DND-41 (cell line): ENCODE data around the gene SSH3.

Experiments
- CTCF ChIP-seq: IDR thresholded peaks from 2 replicates; pipeline ENCODE4 v1.5.1; 2012; ENCODE audit warnings: borderline replicate concordance, low read length, moderate library complexity, mild to moderate bottlenecking; ENCODE audit not compliant: poor library complexity, severe bottlenecking; ENCODE audit errors: extremely low read depth
- EZH2 ChIP-seq: IDR thresholded peaks from 3 replicates; pipeline ENCODE4 v1.6.1; 2012; ENCODE audit warnings: borderline replicate concordance, low read depth, mild to moderate bottlenecking, moderate library complexity, low read length, inconsistent platforms; ENCODE audit not compliant: severe bottlenecking

DNA sequence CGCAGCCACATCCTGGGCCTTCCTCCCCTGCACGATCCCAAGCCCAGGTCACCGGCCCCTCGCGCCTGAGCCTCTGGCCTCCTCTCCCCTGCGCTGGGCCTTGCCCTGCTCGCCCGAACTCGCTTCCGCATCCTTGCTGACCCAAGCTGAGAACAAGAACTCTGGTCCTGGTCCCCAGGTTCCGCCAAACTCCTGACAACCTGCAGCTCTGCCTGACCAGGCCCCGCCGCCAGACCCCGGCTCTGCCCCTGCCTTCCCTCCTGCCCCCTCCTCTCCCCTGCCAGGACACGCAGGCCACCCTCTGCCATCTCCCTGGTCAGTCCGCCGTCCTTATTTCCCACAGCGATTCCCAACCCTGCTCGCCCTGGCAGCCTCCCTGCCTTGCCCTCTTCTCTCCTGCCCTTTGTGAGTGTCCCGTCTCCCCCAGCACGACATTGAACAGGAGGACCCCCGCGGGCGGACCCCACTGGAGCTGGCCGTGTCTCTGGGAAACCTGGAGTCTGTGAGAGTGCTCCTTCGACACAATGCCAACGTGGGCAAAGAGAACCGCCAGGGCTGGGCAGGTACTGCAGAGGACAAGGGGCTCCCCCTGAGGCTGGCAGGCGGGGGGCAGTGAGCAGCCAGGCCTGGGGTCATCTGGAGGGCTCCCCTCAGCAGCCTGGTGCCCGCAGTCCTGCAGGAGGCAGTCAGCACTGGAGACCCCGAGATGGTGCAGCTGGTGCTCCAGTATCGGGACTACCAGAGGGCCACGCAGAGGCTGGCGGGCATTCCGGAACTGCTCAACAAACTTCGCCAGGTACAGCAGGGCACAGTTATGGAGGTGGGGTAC lies 13.5 kb upstream of the SSH3 start:
- TF ChIP-seq CTCF (no peak), EZH2 (no peak)
